KOPT-K1 (cell line): Measurements from ENCODE around the gene LIME1.

ENCODE experiments used
- H3K27ac ChIP-seq: fragments of 200-600 bp; sonication (generic); 2 replicates; pipeline ENCODE4 v1.5.1; 2016; ENCODE audit warnings: antibody characterized with exemption, mild to moderate bottlenecking, low read depth, low read length; ENCODE audit not compliant: poor library complexity, severe bottlenecking
- H3K36me3 ChIP-seq: fragments of 200-600 bp; sonication (generic); 2 replicates; pipeline ENCODE4 v1.5.1; 2017; ENCODE audit warnings: antibody characterized with exemption, mild to moderate bottlenecking, low read length, moderate library complexity; ENCODE audit not compliant: insufficient read depth
- H3K9me3 ChIP-seq: fragments of 200-600 bp; sonication (generic); 2 replicates; pipeline ENCODE4 v1.5.1; 2017; ENCODE audit warnings: antibody characterized with exemption, low read length, mild to moderate bottlenecking; ENCODE audit not compliant: insufficient read depth, poor library complexity, severe bottlenecking

LIME1 gene

GRCh38 chr20:63735859-63736718, at the start of gene LIME1:
Gene LIME1, plus strand, starts transcription at chr20:63736664. Its CDS starts 886 bp downstream, at chr20:63737550.
- peaks cover 32% of the 10 kb centered on the region for H3K36me3 ChIP-seq
- no peaks in the 10 kb centered on the region for H3K9me3 ChIP-seq
- peak within 1 kb of the TSS; percentile 89 for H3K27ac ChIP-seq

- Histone ChIP-seq H3K27ac (no peak overlapping the region), H3K36me3 (peaks cover 5% of the 10 kb centered on the region; the same call in 1 of the 2 replicates), H3K9me3 (no peaks in the 10 kb centered on the region)
These were observed 48.9 kb upstream of the LIME1 start for GRCh38 chr20:63687419-63688178.

- no peak overlapping the region for H3K27ac ChIP-seq
- no peaks in the 10 kb centered on the region; the same call in 1 of the 2 replicates for H3K36me3 ChIP-seq
- no peaks in the 10 kb centered on the region for H3K9me3 ChIP-seq
These were observed 48.0 kb upstream of the LIME1 start for GRCh38 chr20:63688228-63689045.

GRCh38 chr20:63689046-63690002, 47.1 kb upstream of the LIME1 start:
- Histone ChIP-seq H3K27ac (no peak overlapping the region), H3K9me3 (no peaks in the 10 kb centered on the region), H3K36me3 (peaks cover 2% of the 10 kb centered on the region; the same call in 1 of the 2 replicates)

- Histone ChIP-seq H3K36me3 (peaks cover 9% of the 10 kb centered on the region; the same call in 1 of the 2 replicates), H3K27ac (no peak overlapping the region), H3K9me3 (no peaks in the 10 kb centered on the region)
These were observed 46.2 kb upstream of the LIME1 start for GRCh38 chr20:63690003-63690897.

GRCh38 chr20:63690898-63691710, 45.4 kb upstream of the LIME1 start:
- peaks cover 18% of the 10 kb centered on the region; the same call in 1 of the 2 replicates for H3K36me3 ChIP-seq
- no peaks in the 10 kb centered on the region for H3K9me3 ChIP-seq
- H3K27ac ChIP-seq = no peak overlapping the region

GRCh38 chr20:63691711-63692435, 44.6 kb upstream of the LIME1 start:
- peaks cover 20% of the 10 kb centered on the region; the same call in 1 of the 2 replicates for H3K36me3 ChIP-seq
- no peaks in the 10 kb centered on the region for H3K9me3 ChIP-seq
- H3K27ac ChIP-seq = no peak overlapping the region

GRCh38 chr20:63692436-63693082, 43.9 kb upstream of the LIME1 start:
- H3K36me3 ChIP-seq = peaks cover 25% of the 10 kb centered on the region; the same call in 1 of the 2 replicates
- H3K27ac ChIP-seq = no peak overlapping the region
- no peaks in the 10 kb centered on the region for H3K9me3 ChIP-seq

GRCh38 chr20:63693083-63693732, 43.3 kb upstream of the LIME1 start:
- Histone ChIP-seq H3K27ac (no peak overlapping the region), H3K9me3 (no peaks in the 10 kb centered on the region), H3K36me3 (peaks cover 25% of the 10 kb centered on the region; the same call in 1 of the 2 replicates)

GRCh38 chr20:63693733-63694583, 42.5 kb upstream of the LIME1 start:
- no peaks in the 10 kb centered on the region for H3K9me3 ChIP-seq
- H3K27ac ChIP-seq = no peak overlapping the region
- H3K36me3 ChIP-seq = peaks cover 25% of the 10 kb centered on the region; the same call in 1 of the 2 replicates
